Measurements from ENCODE around the gene DLGAP4. TPM values are rescaled to one million over a fixed set of nuclear protein-coding genes. Genes with fewer than 3 reads are reported as not detected.
A peak's percentile ranks its signal among the peaks of the same experiment; 100 is the strongest.

The DLGAP4 gene
- total RNA-seq, 1 donor from 2014 or later, result 99.1 TPM

DNA sequence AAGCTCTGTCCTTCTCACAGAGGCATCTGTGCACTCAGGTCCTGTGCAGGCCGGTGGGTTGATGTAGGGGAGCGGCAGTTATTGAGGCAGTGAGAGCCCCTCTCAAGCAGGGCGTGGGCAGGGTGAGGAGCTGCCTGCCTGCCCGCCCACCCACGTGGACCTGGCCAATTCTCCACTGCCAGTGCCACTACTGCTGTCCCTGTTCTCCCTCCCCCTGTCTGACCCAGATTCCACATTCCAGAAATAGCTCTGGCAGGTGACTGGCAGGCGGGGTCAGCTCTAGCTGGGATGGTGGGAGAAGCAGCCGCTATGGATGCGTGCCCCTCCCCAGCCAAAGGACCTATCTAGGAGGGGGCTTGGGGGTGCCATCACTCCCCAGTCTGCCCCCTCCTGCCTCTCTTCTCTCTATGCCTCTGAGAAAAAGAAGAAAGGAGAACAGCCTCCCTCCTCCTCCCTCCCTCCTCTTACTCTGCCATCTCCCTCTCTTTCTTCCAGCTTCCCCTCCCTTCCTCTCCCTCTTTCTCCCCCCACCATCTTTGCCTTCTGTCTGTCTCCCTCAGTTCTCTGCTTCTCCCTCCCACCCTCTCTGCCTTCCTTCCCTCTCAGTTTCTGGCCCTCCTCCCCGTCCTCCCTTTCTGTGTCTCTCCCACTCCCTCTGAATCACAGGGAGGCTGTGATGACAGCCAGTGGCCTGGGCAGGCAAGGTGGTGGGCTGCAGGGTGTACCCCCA lies 148.7 kb downstream of the DLGAP4 start:
- Mint-ChIP-seq H3K36me3 (no peaks in the 10 kb centered on the region), H3K4me1 (peaks cover 21% of the 10 kb centered on the region), H3K9me3 (peaks cover 8% of the 10 kb centered on the region), H3K4me3 (peak overlapping the region; percentile 7), H3K27me3 (ENCODE audit: low read depth) (no peaks in the 10 kb centered on the region), H3K27ac (peak overlapping the region; percentile 75)
- TF ChIP-seq, protein P1, sequence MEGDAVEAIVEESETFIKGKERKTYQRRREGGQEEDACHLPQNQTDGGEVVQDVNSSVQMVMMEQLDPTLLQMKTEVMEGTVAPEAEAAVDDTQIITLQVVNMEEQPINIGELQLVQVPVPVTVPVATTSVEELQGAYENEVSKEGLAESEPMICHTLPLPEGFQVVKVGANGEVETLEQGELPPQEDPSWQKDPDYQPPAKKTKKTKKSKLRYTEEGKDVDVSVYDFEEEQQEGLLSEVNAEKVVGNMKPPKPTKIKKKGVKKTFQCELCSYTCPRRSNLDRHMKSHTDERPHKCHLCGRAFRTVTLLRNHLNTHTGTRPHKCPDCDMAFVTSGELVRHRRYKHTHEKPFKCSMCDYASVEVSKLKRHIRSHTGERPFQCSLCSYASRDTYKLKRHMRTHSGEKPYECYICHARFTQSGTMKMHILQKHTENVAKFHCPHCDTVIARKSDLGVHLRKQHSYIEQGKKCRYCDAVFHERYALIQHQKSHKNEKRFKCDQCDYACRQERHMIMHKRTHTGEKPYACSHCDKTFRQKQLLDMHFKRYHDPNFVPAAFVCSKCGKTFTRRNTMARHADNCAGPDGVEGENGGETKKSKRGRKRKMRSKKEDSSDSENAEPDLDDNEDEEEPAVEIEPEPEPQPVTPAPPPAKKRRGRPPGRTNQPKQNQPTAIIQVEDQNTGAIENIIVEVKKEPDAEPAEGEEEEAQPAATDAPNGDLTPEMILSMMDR (IDR thresholded peaks at IDR 0.05; ENCODE audit: unreplicated experiment), result no peak
- peak in 1 of 2 experiments; percentile 60 for DNase-seq (ENCODE audit: low spot score in 2 of 2, unreplicated experiment in 2 of 2)

DNA sequence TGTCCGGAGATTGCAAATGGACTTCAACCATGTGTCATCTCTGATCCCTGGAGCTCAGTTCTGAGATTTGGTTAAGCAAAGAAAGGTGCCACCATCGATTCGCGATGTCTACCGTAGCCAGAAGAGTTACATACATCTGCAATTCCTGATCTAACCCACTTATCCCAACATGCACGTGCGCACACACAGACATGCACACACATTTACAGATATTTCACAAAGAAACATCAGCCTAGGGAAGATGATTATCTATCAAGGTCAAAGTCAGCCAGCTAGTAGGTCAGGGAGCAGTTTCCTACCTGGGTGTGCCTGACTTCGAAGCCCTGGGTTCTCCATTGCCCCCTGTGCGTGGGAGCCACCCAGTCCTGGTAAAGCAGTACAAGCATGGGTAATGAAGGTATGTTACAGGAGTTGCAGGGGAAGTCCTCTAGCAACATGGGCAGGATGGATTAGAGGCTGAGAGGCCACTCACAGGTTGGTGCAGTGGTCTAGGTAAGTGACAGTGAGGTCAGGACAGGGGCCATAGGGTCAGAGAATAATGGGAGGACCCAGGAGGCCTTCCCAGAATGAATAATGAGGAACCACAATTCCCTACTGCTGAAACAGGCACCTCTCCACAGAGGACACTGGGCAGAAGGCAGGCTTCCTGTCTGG lies 150.0 kb downstream of the DLGAP4 start:
- H3K4me3 Mint-ChIP-seq, result no peak overlapping the region
- no peaks in the 10 kb centered on the region for H3K9me3 Mint-ChIP-seq
- H3K4me1 Mint-ChIP-seq, result peaks cover 26% of the 10 kb centered on the region
- no peaks in the 10 kb centered on the region for H3K27me3 Mint-ChIP-seq (ENCODE audit: low read depth)
- TF ChIP-seq, protein P1 (IDR thresholded peaks at IDR 0.05; ENCODE audit: unreplicated experiment), result no peak
- no peaks in the 10 kb centered on the region for H3K36me3 Mint-ChIP-seq
- no peak for DNase-seq (ENCODE audit: low spot score in 2 of 2, unreplicated experiment in 2 of 2)
- peak overlapping the region; percentile 75 for H3K27ac Mint-ChIP-seq

DNA sequence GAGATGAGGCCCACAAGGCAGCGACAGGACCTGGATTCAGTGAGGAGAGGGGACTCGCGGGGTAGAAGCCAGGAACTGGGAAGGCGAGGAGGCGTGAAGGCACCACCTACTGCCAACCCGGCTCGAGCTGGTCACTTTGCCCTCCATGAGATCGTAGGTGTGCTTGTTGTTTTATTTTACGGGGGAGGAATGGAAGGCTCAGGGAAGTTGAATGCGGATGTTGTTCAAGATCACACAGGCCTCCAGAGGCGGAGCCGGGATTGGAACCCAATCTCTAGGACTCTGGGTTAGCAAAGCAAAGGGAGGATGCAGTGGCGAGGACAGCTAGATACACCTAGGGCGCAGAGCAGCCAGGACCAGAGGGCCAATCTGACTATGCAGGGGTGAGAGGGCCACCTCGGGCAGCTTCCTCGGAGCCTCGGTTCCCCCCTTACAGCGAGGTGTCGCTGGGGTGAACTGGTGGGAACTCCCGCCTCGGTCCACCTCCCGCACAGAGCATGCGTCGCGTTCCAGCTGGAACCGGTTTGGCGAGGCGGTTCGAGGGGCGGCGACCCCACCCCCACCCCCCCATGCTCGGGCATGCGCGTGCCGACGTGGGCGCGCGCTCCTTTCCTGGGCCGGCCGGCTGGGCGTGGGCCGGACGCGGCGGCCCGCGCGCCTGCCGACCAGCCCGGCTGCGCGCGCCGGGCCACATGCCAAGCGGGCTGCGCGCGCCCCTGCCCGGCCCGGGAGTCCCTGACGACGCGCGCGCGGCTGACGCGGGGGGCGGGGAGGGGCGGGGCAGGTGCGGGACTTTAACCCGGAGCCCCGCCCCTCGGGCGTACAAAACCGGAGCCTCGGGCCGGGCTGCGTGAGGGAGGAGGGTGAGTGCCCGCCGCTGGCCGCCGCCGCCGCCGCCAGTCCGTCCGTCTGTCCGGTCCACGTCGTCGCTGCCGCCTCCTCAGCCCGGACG lies 154.8 kb downstream of the DLGAP4 start:
- Mint-ChIP-seq H3K36me3 (no peaks in the 10 kb centered on the region), H3K27ac (peak overlapping the region; percentile 88), H3K4me1 (peaks cover 30% of the 10 kb centered on the region), H3K9me3 (no peaks in the 10 kb centered on the region), H3K4me3 (peak overlapping the region; percentile 60), H3K27me3 (ENCODE audit: low read depth) (no peaks in the 10 kb centered on the region)
- peak; percentile 84 to 94 for DNase-seq (ENCODE audit: low spot score in 2 of 2, unreplicated experiment in 2 of 2)
- TF ChIP-seq, protein P1 (IDR thresholded peaks at IDR 0.05; ENCODE audit: unreplicated experiment), result no peak

DNA sequence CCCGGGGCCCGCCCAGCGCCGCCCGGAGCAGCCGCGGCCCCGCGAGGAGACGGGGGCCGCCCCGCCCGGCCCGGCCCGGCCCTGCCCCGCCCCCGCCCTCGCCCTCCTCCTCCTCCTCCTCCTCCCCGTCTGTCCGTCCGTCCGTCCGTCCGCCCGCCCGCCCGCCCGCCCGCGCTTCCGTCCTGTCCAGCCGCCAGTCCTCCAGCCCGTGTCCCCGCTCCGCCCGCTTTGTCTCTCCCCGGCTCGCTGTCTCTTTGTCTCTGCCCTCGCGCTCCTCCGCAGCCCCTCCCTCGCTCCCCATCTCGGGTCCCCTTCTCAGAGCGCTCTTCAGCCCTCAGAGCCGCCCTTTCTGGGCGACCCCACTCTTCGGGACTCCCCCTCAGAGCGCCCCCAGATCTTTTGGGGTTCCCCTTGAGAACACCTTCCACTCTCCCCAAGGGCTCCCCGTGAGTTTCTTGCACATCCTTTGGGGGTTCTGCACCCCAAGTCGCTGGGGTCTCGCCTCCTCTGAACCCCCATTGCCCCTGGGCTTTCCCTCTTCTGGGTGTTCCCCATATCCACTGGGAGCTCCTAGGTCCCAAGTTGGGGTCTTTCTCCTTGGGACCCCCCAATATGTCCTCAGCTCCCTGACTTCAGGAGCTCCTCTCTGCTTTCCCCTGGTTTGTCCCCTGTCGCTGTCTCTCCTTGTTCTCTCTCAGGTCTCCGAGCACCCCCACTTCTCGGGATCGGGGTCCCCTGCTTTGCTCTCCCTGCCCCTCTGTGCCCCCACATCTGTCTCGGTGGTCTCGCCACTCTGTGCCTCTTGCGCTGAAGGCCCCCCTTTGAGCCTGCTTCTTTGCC lies 155.7 kb downstream of the DLGAP4 start:
- DNase-seq (ENCODE audit: low spot score in 2 of 2, unreplicated experiment in 2 of 2), result peak in 1 of 2 experiments; percentile 58
- Mint-ChIP-seq H3K27me3 (ENCODE audit: low read depth) (no peaks in the 10 kb centered on the region), H3K4me1 (peaks cover 35% of the 10 kb centered on the region), H3K9me3 (no peaks in the 10 kb centered on the region), H3K4me3 (peak overlapping the region; percentile 94), H3K27ac (peak overlapping the region; percentile 95), H3K36me3 (no peaks in the 10 kb centered on the region)
- TF ChIP-seq, protein P1 (IDR thresholded peaks at IDR 0.05; ENCODE audit: unreplicated experiment), result no peak

Data from mesothelial cell of epicardium (in vitro differentiated cells).